HG03469 (cell line): ENCODE results near the gene DNAJC1.
"Not testable (repeated sequence)": the region's sequence is repeated elsewhere in the genome, so short reads cannot be mapped to it uniquely, and the experiment has no call there.

Source experiments
- ATAC-seq: cut with Tn5 transposase; IDR thresholded peaks from one replicate; pipeline ENCODE4 v1.9.1; 2021; ENCODE audit warnings: mild to moderate bottlenecking, moderate library complexity, moderate number of reproducible peaks; ENCODE audit not compliant: unreplicated experiment

DNAJC1 gene

DNA sequence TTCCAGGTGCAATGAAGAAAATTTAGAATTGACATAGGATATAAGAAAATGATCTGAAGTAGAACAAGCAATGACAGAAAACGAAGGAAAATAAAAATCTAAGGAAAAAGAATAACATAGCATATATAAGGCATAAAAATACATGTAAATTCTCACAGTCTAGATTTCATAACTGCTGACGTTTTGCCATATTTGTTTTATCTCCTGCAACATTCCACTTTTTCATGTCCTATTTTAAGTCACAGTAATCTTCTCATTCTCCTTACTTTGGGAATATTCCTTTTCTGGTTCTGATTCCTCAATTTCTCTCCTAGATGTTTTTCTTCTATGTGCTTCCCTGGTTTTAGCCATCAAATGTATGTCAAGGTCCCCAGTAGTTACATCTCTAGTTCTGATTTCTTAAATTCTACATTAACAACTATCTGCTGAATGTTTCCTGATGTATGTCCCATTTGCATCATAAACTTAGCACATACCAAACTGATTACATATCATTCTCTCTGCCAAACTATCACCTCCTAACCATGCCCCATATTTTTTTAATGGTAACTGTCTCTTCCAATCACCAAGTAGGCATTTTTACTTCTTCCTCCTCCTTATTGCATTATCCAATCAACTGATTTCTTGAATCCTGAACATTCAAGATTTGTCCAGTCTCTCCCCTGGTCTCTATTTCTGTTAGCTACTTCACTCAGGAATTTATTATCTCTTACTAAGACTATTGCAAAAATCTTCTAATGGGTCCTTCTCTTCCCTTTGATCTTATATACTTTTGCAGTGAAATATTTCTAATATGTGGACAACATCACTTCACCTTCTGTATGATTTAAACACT, 171.3 kb downstream of the DNAJC1 start:
- no peak for ATAC-seq

DNA sequence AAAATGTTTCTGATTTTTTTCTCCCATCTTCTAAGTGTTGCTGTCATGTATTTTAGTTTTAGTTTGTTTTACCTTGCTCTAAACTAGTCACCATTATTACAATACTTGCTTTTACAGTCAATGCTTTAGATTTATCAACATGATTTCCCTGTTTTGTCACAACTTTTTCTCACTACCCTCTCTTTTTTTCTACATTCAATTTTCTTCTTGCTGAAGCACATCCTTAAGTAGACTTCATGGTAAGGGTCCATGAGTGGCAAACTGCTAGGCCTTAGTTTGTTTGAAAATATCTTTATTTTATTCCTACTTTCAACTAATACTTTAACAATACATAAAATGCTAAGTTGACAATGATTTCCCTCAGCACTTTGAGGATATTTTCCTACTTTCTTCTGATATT, 173.5 kb downstream of the DNAJC1 start:
- no peak for ATAC-seq

DNA sequence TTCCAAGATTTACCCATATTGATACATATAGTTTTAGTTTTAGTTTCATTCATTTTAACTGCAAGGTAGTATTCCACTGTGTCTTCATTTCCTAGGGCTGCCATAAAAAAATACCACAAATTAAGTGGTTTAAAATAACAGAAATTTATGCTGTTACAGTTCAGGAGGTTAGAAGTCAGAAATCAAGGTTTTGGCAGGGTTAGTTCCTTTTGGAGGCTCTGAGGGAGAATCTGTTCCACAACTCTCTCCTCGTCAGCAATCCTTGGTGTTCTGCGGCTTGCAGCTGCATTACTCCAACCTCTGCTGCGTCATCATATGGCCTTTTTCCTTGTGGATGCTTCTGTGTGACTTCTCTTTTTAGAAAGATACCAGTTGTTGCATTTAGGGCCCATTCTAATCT, 176.2 kb downstream of the DNAJC1 start:
- no peak for ATAC-seq

DNA sequence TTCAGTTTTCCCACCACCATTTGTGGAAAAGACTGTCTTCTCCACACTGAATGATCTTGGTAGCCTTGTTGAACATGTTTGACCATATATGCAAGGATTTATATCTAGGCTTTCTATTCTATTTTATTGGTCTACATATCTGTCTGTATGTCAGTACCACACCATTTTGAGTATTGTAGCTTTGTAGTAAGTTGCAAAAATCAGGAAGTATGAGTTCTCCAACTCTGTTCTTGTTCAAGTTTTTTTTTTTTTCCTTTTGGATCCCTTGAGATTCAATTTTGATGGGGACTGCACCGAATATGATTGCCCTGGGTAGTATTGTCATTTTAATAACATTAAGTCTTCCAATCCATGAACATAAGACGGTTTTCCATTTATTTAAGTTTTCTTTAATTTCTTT, 176.8 kb downstream of the DNAJC1 start:
- ATAC-seq: no peak

DNA sequence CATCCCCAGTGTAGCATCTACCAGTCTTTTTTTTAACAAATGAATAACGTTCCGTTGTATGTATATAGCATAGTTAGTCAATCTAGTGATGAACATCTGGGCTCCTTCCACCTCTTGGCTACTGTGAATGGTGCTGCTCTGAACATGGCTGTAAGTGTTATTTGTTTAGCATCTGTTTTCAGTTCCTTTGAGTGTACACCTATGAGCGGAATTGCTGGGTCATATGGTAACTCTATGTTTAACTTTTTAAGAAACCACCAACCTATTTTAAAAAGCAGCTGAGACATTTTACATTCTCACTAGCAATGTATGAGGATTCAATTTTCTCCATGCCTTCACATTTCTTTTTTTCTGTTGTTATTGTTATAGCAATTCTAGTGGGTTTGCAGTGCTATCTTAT, 178.2 kb downstream of the DNAJC1 start:
- no peak for ATAC-seq

DNA sequence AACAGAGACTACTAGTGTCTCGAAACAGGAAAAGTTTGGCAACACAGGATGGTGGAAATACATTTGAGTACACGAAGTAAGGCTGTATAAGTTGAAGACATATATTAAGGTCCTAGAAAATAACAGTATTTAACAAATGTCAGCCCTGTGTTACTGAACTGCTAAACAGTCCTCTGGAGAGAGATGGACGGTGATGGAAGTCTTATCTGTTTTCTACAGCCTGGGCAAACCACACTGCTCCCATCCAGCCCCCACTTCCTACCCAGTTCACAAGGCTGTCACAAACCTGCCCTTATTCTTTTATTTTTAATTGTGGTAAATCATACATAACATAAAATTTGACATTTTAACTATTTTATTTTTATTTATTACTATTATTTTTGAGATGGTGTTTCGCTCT, 179.1 kb downstream of the DNAJC1 start:
- ATAC-seq: no peak

DNA sequence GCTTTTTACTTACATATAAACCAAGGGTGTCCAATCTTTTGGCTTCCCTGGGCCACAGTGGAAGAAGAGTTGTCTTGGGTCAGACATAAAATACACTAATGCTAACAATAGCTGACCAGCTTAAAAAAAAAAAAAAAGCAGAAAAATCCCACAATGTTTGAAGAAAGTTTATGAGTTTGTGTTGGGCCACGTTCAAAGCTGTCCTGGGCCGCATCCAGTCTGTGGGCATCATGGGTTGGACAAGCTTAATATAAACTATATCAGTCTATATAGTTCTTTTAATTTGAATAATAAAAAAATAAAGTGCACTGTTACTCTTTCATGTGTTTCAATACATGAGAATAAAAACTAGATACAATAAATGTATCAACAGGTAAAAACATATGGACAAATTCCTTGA, 179.9 kb downstream of the DNAJC1 start:
- no peak for ATAC-seq

DNA sequence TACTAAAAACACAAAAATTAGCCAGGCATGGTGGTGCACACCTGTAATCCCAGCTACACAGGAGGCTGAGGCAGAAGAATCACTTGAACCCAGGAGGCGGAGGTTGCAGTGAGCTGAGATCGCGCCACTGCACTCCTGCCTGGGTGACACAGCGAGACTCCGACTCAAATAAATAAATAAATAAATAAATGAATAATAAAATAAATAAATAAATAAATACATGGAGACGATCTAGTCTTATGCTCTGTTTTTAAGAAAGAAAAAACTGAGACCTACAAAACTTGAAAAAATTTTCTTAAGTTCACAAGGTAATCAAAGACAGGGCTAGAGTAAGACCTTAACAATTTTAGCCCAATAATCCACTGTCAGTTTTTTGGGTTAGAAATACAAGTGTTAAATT, 181.3 kb downstream of the DNAJC1 start:
- ATAC-seq: not testable (repeated sequence)

DNA sequence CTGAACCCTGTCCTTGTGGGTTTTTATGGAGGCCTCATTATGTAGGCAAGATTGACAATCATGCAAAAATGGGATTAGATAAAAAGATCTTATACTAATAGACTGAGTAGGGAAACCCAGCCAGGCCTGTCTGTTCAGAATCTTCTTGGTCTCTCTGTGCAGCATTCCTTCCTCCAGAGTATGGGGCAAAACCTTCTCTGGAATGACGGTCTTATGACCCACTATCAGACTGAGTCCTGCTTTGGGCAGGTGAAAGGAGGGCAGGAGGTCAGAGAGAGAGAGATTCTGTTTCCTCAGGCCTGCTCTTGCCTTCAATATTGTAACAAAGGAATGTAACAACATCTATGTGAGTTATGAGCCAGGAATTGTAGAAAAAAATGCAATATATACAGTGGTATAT, 182.6 kb downstream of the DNAJC1 start:
- no peak for ATAC-seq

DNA sequence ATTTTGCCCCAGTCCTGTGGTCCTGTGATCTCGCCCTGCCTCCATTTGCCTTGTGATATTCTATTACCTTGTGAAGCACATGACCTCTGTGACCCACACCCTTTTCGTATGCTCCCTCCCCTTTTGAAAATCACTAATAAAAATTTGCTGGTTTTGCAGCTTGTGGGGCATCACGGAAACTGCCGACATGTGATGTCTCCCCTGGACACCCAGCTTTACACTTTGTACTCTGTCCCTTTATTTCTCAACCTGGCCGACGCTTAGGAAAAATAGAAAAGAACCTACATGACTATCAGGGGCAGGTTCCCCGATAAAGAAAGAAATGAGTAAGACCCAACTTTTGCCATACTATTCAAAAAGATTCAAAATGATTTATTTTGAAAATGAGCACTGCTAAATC, 185.1 kb downstream of the DNAJC1 start:
- ATAC-seq: not testable (repeated sequence)

DNA sequence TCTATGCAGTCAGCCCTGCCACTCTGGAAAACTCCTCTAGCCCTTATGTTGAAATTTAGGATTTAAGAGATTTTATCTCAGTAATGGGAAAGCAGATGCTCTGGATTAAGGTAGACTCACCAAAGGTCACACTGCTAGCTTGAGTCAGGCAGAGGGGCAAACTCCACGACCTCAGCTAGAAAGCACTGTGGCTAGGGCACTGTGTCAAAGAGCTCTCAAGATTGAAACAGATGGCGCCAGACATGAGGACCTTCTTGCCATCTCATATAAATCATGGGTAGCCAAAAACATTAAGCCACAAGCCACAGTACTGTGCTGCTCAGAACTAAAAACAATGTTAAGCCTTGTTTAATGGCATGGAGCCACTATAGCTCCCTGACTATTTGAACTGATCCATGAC, 188.7 kb downstream of the DNAJC1 start:
- ATAC-seq: no peak

DNA sequence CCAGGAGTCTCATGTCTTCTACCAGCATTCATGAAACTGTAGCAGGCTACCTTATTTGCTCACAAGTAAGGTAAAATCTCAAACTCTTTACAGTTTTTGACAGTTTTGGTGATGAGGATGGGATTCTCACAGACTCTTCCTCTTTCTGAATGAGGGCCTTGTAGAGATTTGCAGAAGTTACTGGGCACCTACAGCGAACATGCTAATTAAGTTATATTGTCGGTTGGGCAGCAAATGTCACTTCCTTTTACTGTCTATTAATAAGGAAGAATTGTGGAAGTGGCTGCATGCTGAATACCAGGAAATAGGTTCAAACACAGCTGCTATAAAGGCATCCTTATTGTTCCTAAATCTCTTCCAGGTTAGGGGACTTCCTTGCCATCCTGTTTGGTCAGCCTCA, 189.6 kb downstream of the DNAJC1 start:
- ATAC-seq: no peak

DNA sequence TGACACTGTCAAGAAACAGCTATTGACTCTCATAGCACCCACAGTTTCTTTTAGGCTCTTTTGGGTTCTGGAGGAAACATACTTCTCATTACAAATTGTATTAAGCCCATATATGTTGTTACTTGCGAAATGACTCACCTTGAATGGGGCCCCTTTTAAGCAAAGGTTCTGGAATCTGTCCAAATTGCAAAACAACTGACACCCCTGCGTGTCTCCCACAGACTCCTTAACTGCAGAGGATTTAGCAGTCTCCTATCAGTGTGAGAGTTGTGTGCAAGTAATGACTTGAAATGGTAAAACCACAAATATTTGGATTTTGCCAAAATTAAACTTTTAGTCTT, 192.3 kb downstream of the DNAJC1 start:
- no peak for ATAC-seq

DNA sequence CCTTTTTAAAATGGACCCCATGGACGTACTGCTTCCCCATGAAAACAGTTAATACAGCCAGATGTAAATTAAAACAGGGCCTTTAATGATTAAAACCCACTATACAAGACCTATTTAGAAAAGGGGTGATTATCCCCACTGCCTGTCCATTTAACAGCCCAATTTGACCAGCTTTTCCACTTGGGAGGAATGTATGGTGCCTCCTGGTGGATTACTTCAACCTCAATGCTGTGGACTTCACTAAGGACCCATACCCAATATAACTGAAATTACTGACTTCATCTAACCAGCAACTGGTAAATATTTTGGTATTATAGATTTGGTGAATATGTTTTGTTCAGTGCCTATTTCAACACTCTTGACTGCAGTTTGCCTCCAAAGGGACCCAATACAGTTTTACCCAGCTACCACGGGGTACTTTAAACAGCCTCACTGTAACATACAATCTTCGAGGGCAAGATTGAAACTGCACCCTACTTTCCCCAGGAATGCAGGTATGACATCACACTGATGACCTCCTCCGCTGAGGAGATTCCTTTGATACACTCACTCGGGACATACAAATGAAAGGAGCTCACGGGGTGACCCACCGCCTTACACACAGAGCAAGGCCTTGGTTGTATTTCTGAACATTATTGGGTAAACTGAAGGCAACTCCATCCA, 192.8 kb downstream of the DNAJC1 start:
- ATAC-seq: no peak

DNA sequence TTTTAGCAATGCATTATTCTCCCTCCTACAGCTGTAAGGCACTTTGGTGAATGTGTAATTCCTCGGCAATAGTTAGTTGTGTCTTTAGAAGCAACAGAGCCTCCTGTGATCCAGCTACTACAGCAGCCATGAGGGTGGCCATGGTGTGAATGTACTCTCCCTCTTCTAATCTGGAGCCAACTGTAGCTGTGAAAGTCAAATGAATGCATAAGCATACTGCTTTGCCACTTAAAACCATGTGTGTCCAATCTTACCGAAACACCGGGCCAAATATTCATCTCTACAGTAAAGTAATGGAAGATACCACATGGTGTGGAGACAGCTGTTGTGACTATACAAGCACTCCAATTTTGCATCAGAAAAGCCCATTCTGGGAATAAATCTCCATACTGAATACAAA, 195.0 kb downstream of the DNAJC1 start:
- ATAC-seq: no peak

DNA sequence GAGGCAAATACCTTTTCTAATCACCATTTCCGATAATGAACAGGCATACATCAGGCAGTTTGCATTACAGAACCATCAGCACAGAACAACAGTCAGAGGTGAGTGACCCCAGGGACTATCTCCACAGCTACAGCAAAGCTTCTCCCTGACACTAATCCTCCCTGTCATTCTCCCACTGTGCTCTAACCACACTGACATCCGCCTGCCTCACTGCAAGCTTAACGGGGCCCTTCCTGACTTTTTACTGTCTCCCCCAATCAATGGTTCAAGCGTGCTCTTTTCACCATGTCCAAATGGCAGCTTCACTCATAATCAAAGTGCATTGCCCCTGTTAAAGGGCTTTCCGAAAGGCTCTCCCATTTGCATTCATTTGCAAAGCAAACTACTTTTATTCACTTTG, 196.3 kb downstream of the DNAJC1 start:
- ATAC-seq: no peak

DNA sequence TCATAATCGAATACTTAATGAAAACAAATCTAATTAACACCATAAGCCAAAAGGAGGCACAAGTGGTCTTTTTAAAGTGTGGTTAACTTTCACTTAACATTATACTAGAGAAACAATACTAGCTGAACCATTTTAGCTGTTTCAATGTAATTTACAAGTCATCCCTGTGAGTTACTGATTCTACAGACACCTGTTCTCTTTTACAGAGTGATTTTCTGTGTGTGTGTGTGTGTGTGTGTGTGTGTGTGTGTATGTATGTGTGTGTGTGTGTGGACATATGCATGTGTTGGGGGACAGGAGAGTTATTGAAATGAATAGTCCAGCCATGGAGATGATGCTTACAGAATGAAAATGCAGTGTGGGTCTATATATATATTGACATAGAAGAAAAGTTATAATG, 200.2 kb downstream of the DNAJC1 start:
- ATAC-seq: no peak

DNA sequence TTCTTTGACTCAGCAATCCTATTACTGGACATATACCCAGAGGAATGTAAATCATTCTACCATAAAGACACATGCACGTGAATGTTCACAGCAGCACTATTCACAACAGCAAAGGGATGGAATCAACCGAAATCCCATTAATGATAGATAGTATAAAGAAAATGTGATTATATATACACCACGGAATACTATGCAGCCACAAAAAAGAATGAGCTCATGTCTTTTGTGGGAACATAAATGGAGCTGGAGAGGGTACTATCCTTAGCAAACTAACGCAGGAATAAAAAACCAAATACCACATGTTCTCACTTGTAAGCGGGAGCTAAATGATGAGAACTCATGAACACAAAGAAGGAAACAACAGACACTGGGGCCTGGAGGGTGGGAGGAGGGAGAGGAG, 201.9 kb downstream of the DNAJC1 start:
- ATAC-seq: no peak

DNA sequence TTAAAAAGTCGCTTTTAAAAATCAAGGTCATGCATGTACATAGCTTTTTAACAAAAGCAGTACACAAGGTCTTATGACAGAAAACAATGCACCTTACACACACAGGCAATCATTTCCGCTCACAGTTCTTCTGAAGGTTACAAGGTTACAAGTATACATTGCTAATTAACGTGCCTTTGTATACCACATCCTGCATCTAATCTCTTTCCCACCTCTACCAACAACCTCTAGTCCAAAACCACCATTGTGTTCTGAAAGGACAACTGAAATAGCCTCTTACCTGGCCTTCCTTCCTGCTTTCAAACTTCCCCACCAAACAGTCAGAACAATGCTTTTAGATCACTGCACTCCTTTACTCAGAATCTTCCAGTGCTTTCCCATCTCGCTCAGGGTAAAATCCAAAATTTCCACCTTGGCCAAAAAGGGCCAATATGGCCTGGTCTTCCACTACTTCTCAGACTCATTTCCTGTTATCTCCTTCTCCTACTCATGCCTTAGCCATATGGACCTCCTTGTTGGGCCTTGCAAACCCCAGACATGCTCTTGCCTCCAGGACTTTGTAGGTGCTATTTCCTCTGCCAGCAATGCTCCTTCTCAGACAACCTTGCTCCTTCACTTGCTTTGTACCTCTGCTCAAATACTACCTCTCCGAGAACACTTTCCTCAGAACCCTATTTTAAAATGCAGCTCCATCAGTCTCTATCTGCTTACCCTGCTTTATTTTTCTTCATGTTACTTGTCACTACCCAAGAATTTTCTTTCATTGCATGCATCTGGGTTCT, 205.4 kb downstream of the DNAJC1 start:
- no peak for ATAC-seq

DNA sequence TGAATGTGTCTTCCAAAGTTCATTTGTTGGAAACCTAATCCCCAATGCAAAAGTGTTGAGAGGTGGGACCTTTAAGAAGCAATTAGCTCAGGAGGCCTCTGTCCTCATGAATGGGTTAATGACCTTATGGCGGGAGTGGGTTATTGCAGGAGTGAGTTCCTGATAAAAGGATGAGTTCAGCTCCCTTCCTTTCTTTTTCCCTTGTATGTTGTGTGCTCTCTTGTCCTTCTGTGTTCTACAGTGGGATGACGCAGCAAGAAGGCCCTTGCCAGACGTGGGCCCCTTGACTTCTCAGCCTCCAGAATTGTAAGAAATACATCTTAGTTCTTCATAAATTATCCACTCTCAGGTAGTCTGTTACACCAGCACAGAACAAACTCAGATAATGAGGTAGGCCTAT, 206.0 kb downstream of the DNAJC1 start:
- ATAC-seq: no peak

DNA sequence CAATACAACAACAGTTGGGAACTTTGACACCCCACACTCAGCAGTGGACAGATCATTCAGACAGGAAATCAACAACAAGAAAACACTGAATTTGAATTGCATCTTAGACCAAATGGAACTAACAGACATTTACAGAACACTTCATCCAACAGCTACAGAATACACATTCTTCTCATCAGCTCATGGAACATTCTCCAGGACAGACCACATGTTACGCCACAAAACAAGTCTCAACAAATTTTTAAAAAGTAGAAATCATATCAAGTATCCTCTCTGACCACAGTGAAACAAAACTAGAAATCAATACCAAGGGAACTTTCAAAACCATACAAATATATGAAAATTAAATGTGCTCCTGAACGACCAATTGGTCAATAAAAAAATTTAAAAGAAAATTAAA, 212.3 kb downstream of the DNAJC1 start:
- ATAC-seq: no peak

DNA sequence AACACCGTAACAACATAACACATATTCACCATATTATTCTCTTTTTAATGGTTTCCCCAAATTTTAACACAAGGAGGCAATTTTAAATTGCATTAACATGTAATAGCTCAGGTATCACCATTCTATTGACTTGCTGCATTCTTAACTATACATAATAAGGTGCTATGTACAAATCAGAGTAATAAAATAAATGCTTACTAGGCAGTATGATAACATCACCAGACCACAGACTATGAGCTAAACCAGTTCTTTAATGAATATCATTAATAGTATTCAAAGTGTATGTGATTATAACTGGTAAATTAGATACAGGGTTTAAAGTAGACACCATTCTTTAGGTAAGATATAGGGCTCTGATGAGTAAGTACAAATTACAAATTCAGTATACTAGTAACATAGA, 226.6 kb downstream of the DNAJC1 start:
- no peak for ATAC-seq
